HG03469 (cell line): Measurements from ENCODE around the gene IPO9.
"Not testable (repeated sequence)": the region's sequence is repeated elsewhere in the genome, so short reads cannot be mapped to it uniquely, and the experiment has no call there.

Experiments
- ATAC-seq: cut with Tn5 transposase; IDR thresholded peaks from one replicate; pipeline ENCODE4 v1.9.1; 2021; ENCODE audit warnings: mild to moderate bottlenecking, moderate library complexity, moderate number of reproducible peaks; ENCODE audit not compliant: unreplicated experiment

The IPO9 gene

DNA sequence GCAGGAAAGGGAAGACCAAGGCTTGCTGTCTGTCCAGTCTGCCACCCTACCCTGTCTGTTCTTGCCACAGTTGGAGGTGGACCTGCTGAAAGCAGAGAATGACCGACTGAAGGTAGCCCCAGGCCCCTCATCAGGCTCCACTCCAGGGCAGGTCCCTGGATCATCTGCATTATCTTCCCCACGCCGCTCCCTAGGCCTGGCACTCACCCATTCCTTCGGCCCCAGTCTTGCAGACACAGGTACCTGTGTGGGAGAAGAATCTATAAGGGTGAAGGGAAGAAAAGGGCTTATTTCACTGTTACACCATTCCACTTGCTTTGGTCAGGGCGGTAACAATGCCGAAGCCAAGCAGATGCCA lies 20.3 kb upstream of the IPO9 start:
- no peak for ATAC-seq

GRCh38 chr1:201809876-201810275 lies 19.1 kb upstream of the IPO9 start:
- no peak for ATAC-seq

DNA sequence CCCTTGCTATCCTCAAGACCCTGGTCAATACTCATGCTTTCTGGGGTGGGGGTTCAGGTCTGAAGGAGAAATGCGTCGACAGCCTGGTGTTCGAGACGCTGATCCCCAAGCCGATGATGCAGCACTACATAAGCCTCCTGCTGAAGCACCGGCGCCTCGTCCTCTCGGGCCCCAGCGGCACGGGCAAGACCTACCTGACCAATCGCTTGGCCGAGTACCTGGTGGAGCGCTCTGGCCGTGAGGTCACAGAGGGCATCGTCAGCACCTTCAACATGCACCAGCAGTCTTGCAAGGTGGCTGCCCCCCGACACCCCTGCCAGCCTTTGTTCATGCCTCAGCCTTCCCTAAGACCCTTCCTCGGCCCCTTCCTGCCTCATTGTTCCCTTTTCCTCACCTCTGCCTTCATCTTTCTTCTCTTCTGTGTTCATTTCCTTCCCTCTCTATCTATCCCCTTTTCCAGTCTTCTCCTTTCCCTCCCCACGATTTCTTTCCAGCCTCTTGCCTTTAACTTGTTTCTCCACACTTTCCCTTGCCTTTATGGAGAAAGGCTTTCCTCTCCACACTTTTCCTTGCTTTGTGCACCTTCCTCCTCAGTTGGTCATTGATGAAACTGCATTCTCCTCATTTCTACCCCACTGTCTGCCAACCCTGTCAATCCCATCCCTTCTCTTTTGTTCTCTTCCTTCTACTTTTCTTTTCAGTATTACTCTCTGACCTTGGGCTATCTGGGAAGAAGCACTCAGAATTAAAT lies 18.3 kb upstream of the IPO9 start:
- no peak for ATAC-seq

GRCh38 chr1:201813226-201813625 lies 15.7 kb upstream of the IPO9 start:
- no peak for ATAC-seq

- no peak for ATAC-seq
These were observed 12.6 kb upstream of the IPO9 start for GRCh38 chr1:201816309-201816854.

DNA sequence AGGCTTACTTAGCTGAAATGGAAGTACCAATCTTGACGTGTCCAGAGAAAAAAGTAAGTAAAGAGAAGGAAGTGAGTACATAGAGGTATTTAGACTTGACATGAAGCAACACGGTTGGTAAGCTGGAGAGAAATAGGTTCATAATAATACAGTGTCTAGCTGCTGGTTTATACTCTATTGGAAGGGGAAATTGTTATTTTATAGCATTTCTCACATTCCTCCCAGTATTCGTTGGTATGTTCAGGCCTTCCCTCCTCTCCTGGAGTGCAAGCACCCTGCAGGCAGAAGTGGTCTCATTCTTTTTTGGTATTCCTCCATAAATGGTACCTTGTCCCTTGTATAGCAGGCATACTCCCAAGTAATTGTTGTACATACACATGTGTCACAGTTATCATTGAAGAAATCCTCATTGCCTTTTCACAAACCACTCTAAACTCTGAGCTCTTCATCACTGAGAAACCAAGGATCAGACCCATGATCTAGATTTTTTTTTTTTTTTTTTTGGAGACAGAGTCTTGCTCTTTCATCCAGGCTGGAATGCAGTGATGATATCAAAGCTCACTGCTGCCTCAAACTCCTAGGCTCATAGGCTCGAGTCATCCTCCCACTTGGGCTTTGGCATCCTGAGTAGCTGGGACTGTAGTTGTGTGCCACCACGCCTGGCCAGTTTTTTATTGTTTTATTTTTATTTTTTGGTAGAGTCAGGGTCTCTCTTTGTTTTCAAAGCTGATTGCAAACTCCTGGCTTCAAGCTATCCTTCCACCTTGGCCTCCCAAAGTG lies 9.8 kb upstream of the IPO9 start:
- no peak for ATAC-seq

- no peak for ATAC-seq
These were observed 8.5 kb upstream of the IPO9 start for GRCh38 chr1:201820413-201820812.

- no peak for ATAC-seq
These were observed 3.7 kb upstream of the IPO9 start for GRCh38 chr1:201825245-201825644.

GRCh38 chr1:201826830-201827229 lies 2.1 kb upstream of the IPO9 start:
- no peak for ATAC-seq

DNA sequence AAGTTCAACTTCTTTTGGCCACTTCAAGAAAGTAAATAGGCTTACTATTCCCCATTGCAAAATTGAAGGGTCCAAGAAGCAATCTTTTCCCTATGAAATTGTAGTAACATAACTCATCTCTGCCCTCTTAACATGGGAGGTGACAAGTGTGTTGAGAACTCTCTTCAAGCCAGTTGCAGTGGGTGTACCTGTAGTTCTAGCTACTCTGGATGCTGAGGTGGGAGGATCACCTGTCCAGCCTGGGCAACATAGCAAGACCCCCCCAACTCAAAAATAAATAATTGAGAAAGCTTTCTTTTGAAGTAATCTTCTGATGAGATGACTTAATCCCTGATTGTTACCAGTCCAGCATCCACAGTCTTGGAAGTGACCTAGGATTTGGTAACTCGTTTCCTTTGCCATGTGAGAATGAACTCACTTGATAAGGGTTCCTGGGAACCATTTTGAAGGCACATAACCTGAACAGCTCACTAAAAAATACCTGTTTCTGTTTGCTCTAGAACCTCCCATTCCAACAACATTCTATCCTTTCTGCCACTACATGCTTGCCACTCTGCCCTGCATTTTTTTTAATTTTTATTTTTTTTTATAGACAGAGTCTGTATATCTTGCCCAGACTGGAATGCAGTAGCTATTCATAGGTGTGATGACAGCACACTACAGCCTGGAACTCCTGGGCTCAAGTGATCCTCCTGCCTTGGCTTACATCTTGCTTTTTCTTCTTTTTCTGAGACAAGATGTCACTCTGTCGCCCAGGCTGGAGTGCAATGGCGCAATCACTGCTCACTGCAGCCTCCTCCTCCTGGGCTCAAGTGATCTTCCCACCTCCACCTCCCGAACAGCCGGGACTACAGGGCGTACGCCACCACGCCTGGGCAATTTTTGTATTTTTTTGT lies 1.4 kb upstream of the IPO9 start:
- ATAC-seq = no peak

DNA sequence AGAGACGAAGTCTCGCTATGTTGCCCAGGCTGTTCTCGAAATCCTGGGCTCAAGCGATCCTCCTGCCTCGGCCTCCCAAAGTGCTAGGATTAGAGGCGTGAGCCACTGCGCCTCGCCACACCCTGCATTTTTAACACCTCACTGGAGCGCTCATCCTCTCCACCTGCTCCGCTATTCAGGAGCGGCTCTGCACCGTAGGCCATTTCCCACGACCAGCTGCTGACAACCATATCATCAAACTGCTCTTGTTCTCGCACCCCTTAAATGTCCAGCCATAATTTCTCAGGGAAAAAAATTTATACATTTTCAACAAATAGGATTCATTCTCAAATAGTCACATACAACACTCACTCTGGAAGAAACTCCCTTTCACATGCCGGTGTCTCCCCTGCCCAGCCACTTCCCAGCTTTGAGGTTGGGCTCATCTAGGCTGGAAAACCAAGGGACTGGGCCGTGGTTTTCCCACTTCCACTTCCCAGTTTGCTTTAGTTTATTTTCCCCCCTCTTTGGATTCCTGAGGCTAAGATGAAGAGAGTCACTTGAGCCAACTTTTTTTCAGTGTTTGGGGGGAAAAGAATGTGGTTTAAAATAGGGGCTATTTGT lies 639 bp upstream of the IPO9 start:
- ATAC-seq = no peak

DNA sequence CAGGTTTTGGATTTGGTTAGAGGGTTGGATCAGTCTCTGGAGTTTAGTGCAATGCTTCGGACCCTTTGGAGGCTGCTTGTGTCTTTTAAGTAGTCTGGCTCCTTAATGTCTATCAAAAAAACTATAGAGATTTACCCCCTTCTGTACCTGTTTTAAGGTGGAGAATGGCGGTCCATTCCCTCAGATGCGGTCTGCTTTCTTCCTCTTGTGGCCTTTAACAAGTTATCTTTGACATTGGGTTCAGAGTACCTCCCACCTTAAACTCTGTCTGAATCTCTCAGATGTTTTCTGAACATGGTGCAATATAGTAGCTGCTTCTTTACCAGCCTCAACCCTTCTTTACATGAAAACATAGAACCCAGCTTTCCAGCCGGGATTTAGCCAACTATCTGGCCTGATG lies 2.4 kb downstream of the IPO9 start:
- no peak for ATAC-seq

DNA sequence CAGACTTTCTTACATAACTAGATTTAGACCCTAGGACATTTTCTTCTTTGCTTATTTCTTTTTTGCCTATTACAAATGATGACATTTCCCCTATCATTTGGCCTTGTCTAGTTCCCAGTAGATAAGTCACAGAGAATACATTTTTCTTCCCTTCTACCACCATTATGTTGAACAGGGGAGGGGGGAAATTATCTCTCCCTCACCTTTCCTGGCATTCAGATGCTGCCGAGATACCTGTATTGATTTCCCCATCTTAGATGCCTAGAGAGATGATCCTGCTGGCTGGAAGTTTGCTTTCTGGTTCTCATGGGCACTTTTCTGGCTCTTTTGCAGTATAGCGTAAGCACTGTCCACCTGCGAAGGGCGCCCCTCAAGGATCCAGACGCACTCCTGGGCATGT lies 5.7 kb downstream of the IPO9 start:
- no peak for ATAC-seq

- no peak for ATAC-seq
These were observed 9.4 kb downstream of the IPO9 start for GRCh38 chr1:201838381-201838780.

DNA sequence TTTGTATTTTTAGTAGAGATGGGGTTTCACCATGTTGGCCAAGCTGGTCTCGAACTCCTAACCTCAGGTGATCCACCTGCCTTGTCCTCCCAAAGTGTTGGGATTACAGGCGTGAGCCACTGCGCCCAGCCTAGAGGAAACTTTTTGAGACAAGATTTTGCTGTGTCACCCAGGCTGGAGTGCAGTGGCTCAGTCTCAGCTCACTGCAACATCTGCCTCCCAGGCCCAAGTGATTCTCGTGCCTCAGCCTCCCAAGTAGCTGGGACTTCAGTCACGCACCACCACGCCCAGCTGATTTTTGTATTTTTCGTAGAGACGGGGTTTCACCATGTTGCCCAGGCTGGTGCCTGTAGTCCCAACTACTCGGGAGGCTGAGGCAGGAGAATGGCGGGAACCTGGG lies 10.1 kb downstream of the IPO9 start:
- ATAC-seq = not testable (repeated sequence)

DNA sequence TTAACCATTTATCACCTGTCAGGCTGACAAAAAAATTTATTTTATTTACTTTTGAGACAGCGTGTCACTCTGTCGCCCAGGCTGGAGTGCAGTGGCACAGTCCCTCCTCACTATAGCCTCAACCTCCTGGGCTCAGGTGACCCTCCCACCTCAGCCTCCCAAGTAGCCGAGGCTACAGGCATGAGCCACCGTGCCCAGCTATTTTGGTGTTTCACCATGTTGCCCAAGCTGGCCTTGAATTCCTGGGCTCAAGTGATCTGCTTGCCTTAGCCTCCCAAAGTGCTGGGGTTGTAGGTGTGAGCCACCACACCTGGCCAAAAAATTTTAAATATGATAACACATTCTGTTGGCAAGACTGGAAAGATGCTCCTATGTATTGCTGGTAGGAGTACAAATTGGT lies 11.1 kb downstream of the IPO9 start:
- no peak for ATAC-seq

DNA sequence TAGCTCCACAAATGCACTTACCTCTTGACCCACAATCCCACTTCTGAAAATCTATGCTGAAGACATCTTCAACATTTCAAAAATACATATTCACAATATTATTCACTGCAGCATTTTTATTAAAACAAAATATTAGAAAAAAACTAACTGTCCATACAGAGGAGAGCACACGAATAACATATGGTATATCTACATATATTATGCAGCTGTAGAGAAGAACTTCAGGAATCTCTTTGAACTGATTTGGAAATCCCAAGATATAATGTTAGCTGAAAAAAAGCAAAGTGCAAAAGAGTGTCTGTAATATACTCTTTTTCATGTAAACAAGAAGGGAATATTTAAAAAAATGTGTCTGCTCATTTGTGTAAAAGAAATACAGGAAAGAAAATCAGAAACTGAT lies 11.5 kb downstream of the IPO9 start:
- ATAC-seq = no peak

DNA sequence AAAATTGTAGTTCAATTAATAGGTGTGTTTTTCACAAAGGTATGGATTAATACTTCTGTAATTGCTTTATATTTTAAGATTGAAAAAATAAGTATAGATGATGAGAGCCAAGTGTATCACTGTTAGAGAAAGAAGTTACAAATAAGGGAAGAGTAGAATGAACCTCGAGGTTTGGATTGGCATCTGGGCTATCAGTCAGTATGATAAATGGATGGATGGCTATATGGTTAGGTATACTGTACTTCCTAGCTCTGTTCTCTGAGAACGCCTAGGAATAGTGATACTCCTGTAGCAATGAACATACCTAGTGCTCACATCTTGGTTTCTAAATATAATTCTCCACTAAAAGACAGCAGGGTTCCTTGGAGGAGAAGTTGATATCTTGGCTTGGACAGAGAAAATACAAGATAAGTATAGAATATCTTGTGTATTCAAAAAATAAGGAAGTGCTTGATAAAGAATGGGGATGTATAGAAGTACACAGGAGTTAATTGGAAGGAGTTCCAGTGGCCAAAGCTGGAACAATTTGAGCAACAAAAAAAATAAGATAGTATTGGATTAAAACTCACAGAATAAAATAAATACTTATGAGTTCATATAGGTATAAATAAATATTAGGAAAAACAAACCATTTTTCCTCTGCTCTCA lies 12.4 kb downstream of the IPO9 start:
- ATAC-seq = no peak

- ATAC-seq = no peak
These were observed 13.6 kb downstream of the IPO9 start for GRCh38 chr1:201842472-201843027.
